IMR-90 (cell line): ENCODE measurements around the gene ESRP2. TPM values are rescaled to one million over a fixed set of nuclear protein-coding genes. Genes with fewer than 3 reads are reported as not detected.
A peak's percentile ranks its signal among the peaks of the same experiment; 100 is the strongest.

ENCODE experiments used
- ATAC-seq: fragments of 200-7000 bp; cut with Tn5 transposase; 2 replicates; pipeline ENCODE4 v1.9.1; 2020; ENCODE audit warnings: low read depth, mild to moderate bottlenecking, moderate library complexity
- BruUV-seq: library from RNA; stranded (reverse); fragments of 400-500 nt; replicated peaks from 2 replicates; lab custom pipeline; 2021; lab: Mats Ljungman, UMichigan
- CTCF ChIA-PET: fragments of 300-600 bp; formaldehyde crosslinking; extraction: SDS; loops from one replicate; lab custom pipeline; 2021; ENCODE audit warnings: antibody characterized with exemption; lab: Yijun Ruan, JAX
- POLR2A ChIA-PET: fragments of 300-600 bp; sonication (Branson Sonifier 250); formaldehyde crosslinking; loops from one replicate; lab custom pipeline; 2022; ENCODE audit warnings: antibody characterized with exemption; ENCODE audit not compliant: unreplicated experiment; lab: Charles Lee
- DNase-seq: peaks from one replicate; pipeline ENCODE4 v3.0.0; 2013
- H2AFZ ChIP-seq: replicated peaks from 2 replicates; pipeline ENCODE3; 2013; ENCODE audit warnings: low read length, mild to moderate bottlenecking; ENCODE audit not compliant: poor library complexity
- H2AK5ac ChIP-seq: 2 replicates; pipeline ENCODE4 v1.6.1; 2013; ENCODE audit warnings: low read depth, low read length, inconsistent platforms
- H2AK9ac ChIP-seq: replicated peaks from 2 replicates; pipeline ENCODE3; 2013; ENCODE audit warnings: mild to moderate bottlenecking, low read depth, low read length, moderate library complexity; ENCODE audit not compliant: poor library complexity
- H2BK120ac ChIP-seq: 2 replicates; pipeline ENCODE4 v1.6.1; 2013; ENCODE audit warnings: low read depth, low read length, inconsistent platforms
- H2BK15ac ChIP-seq: 3 replicates; pipeline ENCODE4 v1.6.1; 2013; ENCODE audit warnings: low read depth, low read length, inconsistent platforms
- H2BK20ac ChIP-seq: 2 replicates; pipeline ENCODE4 v1.6.1; 2013; ENCODE audit warnings: low read depth, mild to moderate bottlenecking, inconsistent platforms, low read length, moderate library complexity
- H2BK5ac ChIP-seq: 2 replicates; pipeline ENCODE4 v1.6.1; 2013; ENCODE audit warnings: mild to moderate bottlenecking, low read depth, low read length, inconsistent platforms; ENCODE audit not compliant: poor library complexity, severe bottlenecking
- H3K14ac ChIP-seq: replicated peaks from 2 replicates; pipeline ENCODE4 v1.6.1; 2013; ENCODE audit warnings: low read depth, low read length, inconsistent platforms
- H3K18ac ChIP-seq: 2 replicates; pipeline ENCODE4 v1.6.1; 2013; ENCODE audit warnings: low read depth, low read length, control low read depth
- H3K23ac ChIP-seq: 2 replicates; pipeline ENCODE4 v1.6.1; 2013; ENCODE audit warnings: low read depth, low read length, inconsistent platforms
- H3K27ac ChIP-seq: 2 replicates; pipeline ENCODE4 v1.5.1; 2013; ENCODE audit warnings: mild to moderate bottlenecking, control low read depth, low read length; ENCODE audit not compliant: insufficient read depth
- H3K27me3 ChIP-seq: 2 replicates; pipeline ENCODE4 v1.6.1; 2013; ENCODE audit warnings: low read length; ENCODE audit not compliant: control insufficient read depth, insufficient read depth
- H3K36me3 ChIP-seq: 2 replicates; pipeline ENCODE4 v1.6.1; 2013; ENCODE audit warnings: low read length, mixed read lengths; ENCODE audit not compliant: control insufficient read depth, insufficient read depth
- H3K4ac ChIP-seq: 2 replicates; pipeline ENCODE4 v1.6.1; 2013; ENCODE audit warnings: low read depth, low read length, inconsistent platforms
- H3K4me1 ChIP-seq: 2 replicates; pipeline ENCODE4 v1.6.1; 2013; ENCODE audit warnings: low read length, mixed read lengths; ENCODE audit not compliant: control insufficient read depth, insufficient read depth
- H3K4me2 ChIP-seq: 2 replicates; pipeline ENCODE4 v1.6.1; 2013; ENCODE audit warnings: low read depth, mild to moderate bottlenecking, control low read depth, low read length, moderate library complexity
- H3K4me3 ChIP-seq: 2 replicates; pipeline ENCODE4 v1.5.1; 2013; ENCODE audit warnings: low read depth, mild to moderate bottlenecking, control low read depth, low read length, moderate library complexity; ENCODE audit not compliant: insufficient read depth
- H3K56ac ChIP-seq: 2 replicates; pipeline ENCODE4 v1.6.1; 2013; ENCODE audit warnings: low read length, inconsistent platforms; ENCODE audit not compliant: insufficient read depth; ENCODE audit errors: extremely low read depth
- H3K79me1 ChIP-seq, 2 experiments: 2 replicates each; pipeline ENCODE4 v1.6.1; 2013; ENCODE audit warnings: low read length in 2 of 2, inconsistent platforms in 1 of 2, low read depth in 1 of 2
- H3K9ac ChIP-seq: 2 replicates; pipeline ENCODE4 v1.6.1; 2013; ENCODE audit warnings: low read depth, low read length, control low read depth
- H3K9me1 ChIP-seq: 2 replicates; pipeline ENCODE4 v1.6.1; 2013; ENCODE audit warnings: low read length, inconsistent platforms; ENCODE audit not compliant: insufficient read depth
- H3K9me3 ChIP-seq: 2 replicates; pipeline ENCODE4 v1.6.1; 2013; ENCODE audit warnings: low read length; ENCODE audit not compliant: control insufficient read depth, insufficient read depth
- H4K20me1 ChIP-seq: 2 replicates; pipeline ENCODE4 v1.6.1; 2013; ENCODE audit warnings: low read length, inconsistent platforms; ENCODE audit not compliant: insufficient read depth
- H4K5ac ChIP-seq: 2 replicates; pipeline ENCODE4 v1.6.1; 2013; ENCODE audit warnings: mild to moderate bottlenecking, low read depth, low read length, control low read depth
- H4K8ac ChIP-seq, 2 experiments: 2 replicates each; pipeline ENCODE4 v1.6.1; 2013; ENCODE audit warnings: low read depth in 2 of 2, low read length in 2 of 2, control low read depth in 1 of 2, inconsistent platforms in 1 of 2
- H4K91ac ChIP-seq: 2 replicates; pipeline ENCODE4 v1.6.1; 2013; ENCODE audit warnings: low read depth, low read length, inconsistent platforms; ENCODE audit not compliant: insufficient read depth
- MXI1 ChIP-seq: IDR thresholded peaks from 2 replicates; pipeline ENCODE4 v1.6.1; 2012; ENCODE audit warnings: low read depth, mild to moderate bottlenecking, low read length, moderate library complexity, borderline replicate concordance
- RAD21 ChIP-seq: IDR thresholded peaks from 2 replicates; pipeline ENCODE4 v1.6.1; 2012; ENCODE audit warnings: low read length, improper control_type of control experiment
- WGBS, 2 experiments: methylation state at CpG; one replicate each; pipeline versions ENCODE4 v1.1.5 to v1.1.7; 2013; ENCODE audit warnings: missing lambda C conversion rate in 2 of 2; ENCODE audit not compliant: insufficient read length in 1 of 2; ENCODE audit errors: extremely low coverage in 2 of 2; 5-methylcytosine and 5-hydroxymethylcytosine counted together
- dilution Hi-C: fragments of 300-500 bp; cut with HindIII; formaldehyde crosslinking; loops from one replicate; pipeline ENCODE4 v1.14.3; 2018; ENCODE audit warnings: low sequenced_read_pairs; ENCODE audit not compliant: unreplicated experiment
- in situ Hi-C: fragments of 300-500 bp; cut with MboI; formaldehyde crosslinking; loops from 3 replicates; pipeline ENCODE4 v1.14.3; 2019; ENCODE audit warnings: low sequenced_read_pairs, inconsistent platforms, mixed read lengths
- intact Hi-C: fragments of 100-400 bp; cut with micrococcal nuclease; formaldehyde crosslinking; loops from 2 replicates; pipeline ENCODE4 v1.10.0; 2022
- polyA plus RNA-seq, 3 experiments: library from polyadenylated mRNA; depleted of rRNA; stranded (reverse); fragments of >200 nt; gene quantifications; 2 replicates each; pipeline ENCODE4 v1.2.3, GENCODE V29; 2012; ENCODE audit warnings: low replicate concordance in 1 of 3
- total RNA-seq: library from RNA; depleted of rRNA; stranded (reverse); fragments of >200 nt; gene quantifications from 2 replicates; pipeline ENCODE4 v1.2.3, GENCODE V29; 2012

Gene ESRP2
- total and polyA plus RNA-seq, 2 of the 4 experiments (the other 2 are of a cell fraction), result 0.07 TPM; not detected in 1

DNA sequence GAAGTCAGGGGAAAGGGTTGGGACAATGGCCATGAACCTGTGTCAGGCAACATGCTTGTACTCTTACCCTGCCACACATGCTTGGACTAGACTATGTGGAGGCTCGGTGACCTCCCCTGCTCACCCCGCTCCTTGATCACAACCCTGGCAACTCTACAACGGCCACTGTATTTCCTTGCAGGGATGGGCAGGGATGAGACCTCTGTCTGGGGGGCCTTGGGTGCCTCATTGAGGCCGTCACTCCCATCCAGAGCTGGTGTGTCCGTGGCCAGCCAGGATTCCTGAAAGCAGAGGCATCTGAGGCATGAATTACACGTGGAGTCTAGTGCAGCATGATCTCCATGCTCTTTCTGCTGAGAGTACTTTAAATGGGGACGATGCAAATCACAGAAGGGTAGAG is 10.2 kb upstream of the ESRP2 start:
- WGBS, 2 experiments, result 86% methylated on average over 3 of the region's 7 CpGs; no CpG with 5 or more reads in 1 of the 2 experiments
- ChIA-PET POLR2A (no interaction called here), CTCF (no interaction called here)
- H4K91ac ChIP-seq, result no peak overlapping the region; the same call in 1 of the 2 replicates
- no peak overlapping the region for H2BK20ac ChIP-seq
- H3K4me1 ChIP-seq, result peaks cover 14% of the 10 kb centered on the region
- H2AK5ac ChIP-seq, result peak overlapping the region; percentile 88
- peaks cover 27% of the 10 kb centered on the region for H3K9me1 ChIP-seq
- H3K9ac ChIP-seq, result no peak overlapping the region
- H2AK9ac ChIP-seq, result peak overlapping the region; percentile 96
- TF ChIP-seq RAD21 (no peak), MXI1 (0 out of 2 replicates have a peak, but pooled peaks have one; percentile 20)
- ATAC-seq (no peak), DNase-seq (no peak)
- H2AFZ ChIP-seq, result peak overlapping the region; percentile 100
- peaks cover 7% of the 10 kb centered on the region for H3K36me3 ChIP-seq
- H3K4me2 ChIP-seq, result peak overlapping the region; percentile 94
- H4K5ac ChIP-seq, result no peak overlapping the region
- H2BK120ac ChIP-seq, result no peak overlapping the region
- dilution Hi-C loops (no loop called here), intact Hi-C loops (no loop called here), in situ Hi-C loops (no loop called here)
- no peak overlapping the region for H3K27ac ChIP-seq
- H3K56ac ChIP-seq, result no peak overlapping the region
- H3K27me3 ChIP-seq, result no peaks in the 10 kb centered on the region
- no peak overlapping the region for H4K8ac ChIP-seq
- H2BK5ac ChIP-seq, result no peak overlapping the region
- H2BK15ac ChIP-seq, result no peak overlapping the region
- peaks cover 30 to 49% of the 10 kb centered on the region in 2 experiments for H3K79me1 ChIP-seq
- H4K20me1 ChIP-seq, result no peaks in the 10 kb centered on the region
- peak overlapping the region; percentile 70; the same call in 1 of the 2 replicates for H3K23ac ChIP-seq
- H3K9me3 ChIP-seq, result no peaks in the 10 kb centered on the region
- H3K4ac ChIP-seq, result peak overlapping the region; percentile 45; the same call in 1 of the 2 replicates
- H3K4me3 ChIP-seq, result peak overlapping the region; percentile 86
- H3K18ac ChIP-seq, result no peak overlapping the region
- H3K14ac ChIP-seq, result peak overlapping the region; percentile 74; the same call in 1 of the 2 replicates
- no TSS peak for BruUV-seq
